Measurements from ENCODE around the gene ID1.

DNA sequence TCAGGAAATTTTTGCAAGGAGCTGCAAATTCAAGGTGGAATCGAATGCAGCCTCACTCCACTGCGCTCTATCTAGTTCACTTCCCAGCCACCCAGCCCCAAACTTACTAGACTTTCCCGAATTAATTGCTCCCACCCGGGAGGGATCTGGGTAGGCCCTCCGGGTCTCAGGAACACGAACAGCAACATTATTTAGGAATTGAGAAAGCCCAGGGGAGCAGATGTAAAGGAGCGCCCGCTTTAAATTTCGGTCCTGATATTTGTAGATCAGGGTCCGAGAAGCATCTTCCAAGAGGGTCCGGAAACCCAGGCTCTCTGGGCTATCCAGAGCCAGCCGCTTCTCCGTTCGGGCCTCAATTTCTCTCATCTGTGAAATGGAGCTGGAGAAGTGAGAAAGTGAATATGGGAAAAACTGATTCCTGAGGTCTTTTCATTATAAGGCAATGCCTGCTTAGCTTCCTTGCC, 490 bp upstream of the ID1 start:
- no peak for TF ChIP-seq EP300 (IDR thresholded peaks at IDR 0.05)
- TF ChIP-seq, protein P1, sequence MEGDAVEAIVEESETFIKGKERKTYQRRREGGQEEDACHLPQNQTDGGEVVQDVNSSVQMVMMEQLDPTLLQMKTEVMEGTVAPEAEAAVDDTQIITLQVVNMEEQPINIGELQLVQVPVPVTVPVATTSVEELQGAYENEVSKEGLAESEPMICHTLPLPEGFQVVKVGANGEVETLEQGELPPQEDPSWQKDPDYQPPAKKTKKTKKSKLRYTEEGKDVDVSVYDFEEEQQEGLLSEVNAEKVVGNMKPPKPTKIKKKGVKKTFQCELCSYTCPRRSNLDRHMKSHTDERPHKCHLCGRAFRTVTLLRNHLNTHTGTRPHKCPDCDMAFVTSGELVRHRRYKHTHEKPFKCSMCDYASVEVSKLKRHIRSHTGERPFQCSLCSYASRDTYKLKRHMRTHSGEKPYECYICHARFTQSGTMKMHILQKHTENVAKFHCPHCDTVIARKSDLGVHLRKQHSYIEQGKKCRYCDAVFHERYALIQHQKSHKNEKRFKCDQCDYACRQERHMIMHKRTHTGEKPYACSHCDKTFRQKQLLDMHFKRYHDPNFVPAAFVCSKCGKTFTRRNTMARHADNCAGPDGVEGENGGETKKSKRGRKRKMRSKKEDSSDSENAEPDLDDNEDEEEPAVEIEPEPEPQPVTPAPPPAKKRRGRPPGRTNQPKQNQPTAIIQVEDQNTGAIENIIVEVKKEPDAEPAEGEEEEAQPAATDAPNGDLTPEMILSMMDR (IDR thresholded peaks at IDR 0.05): no peak
